HG02840 (cell line): ENCODE results near the gene RPL13A.

Source experiments
- ATAC-seq: cut with Tn5 transposase; IDR thresholded peaks from one replicate; pipeline ENCODE4 v1.9.1; 2021; ENCODE audit warnings: mild to moderate bottlenecking, moderate library complexity, moderate number of reproducible peaks; ENCODE audit not compliant: unreplicated experiment, low FRiP score

Gene RPL13A

GRCh38 chr19:49479975-49480628, 7.3 kb upstream of the RPL13A start:
- ATAC-seq: no peak

- no peak for ATAC-seq
Observed at GRCh38 chr19:49481020-49481683, 6.3 kb upstream of the RPL13A start.

- ATAC-seq: no peak
Observed at GRCh38 chr19:49486232-49486631, 1.2 kb upstream of the RPL13A start.

GRCh38 chr19:49486710-49487276, 615 bp upstream of the RPL13A start:
- ATAC-seq: no peak

GRCh38 chr19:49488046-49488862, 846 bp downstream of the RPL13A start:
- ATAC-seq: no peak

- no peak for ATAC-seq
Observed at GRCh38 chr19:49488863-49489537, 1.6 kb downstream of the RPL13A start.

- no peak for ATAC-seq
Observed at GRCh38 chr19:49489601-49490167, 2.3 kb downstream of the RPL13A start.

GRCh38 chr19:49490287-49491029, 3.0 kb downstream of the RPL13A start:
- no peak for ATAC-seq

GRCh38 chr19:49491030-49491803, 3.8 kb downstream of the RPL13A start:
- ATAC-seq: no peak

GRCh38 chr19:49491804-49492572, 4.6 kb downstream of the RPL13A start:
- ATAC-seq: no peak

- no peak for ATAC-seq
Observed at GRCh38 chr19:49492573-49493405, 5.4 kb downstream of the RPL13A start.

GRCh38 chr19:49496574-49497008, 9.2 kb downstream of the RPL13A start:
- ATAC-seq: no peak

GRCh38 chr19:49497047-49497788, 9.8 kb downstream of the RPL13A start:
- ATAC-seq: no peak

GRCh38 chr19:49497789-49498103, 10.3 kb downstream of the RPL13A start:
- no peak for ATAC-seq

GRCh38 chr19:49498475-49498874, 11.1 kb downstream of the RPL13A start:
- ATAC-seq: no peak

GRCh38 chr19:49499030-49499670, 11.7 kb downstream of the RPL13A start:
- no peak for ATAC-seq
